Kidney capillary endothelial cell (primary cell): ENCODE results near the gene KRTAP21-1.
"Not testable (repeated sequence)": the region's sequence is repeated elsewhere in the genome, so short reads cannot be mapped to it uniquely, and the experiment has no call there.

Experiments
- DNase-seq: peaks from one replicate; pipeline ENCODE4 v3.0.0-alpha.2; 2018; ENCODE audit warnings: low spot score

Gene KRTAP21-1

DNA sequence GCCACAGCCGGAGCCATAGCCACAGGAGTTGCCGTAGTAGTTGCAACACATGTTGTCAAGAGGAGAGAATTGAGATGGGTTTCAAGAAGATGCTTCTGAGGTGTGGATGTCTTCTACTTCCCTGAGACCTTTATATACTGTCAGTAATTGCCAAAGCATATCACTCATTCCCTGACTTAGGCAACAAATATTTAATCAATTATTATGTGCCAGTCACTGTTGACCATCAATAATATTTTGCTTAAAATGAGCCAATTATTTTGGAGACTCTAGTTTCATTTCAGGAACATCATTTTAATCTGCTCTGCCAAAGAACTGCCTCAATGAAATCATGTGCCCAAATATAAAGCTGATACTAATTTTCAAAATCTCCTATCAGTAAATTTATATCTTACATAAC, at the start of gene KRTAP21-1:
TSS of gene KRTAP21-1 (minus strand) at position 101 of the 400 bp plus-strand sequence. CDS start at position 51, 50 bp downstream.
- DNase-seq, result not testable (repeated sequence)

DNA sequence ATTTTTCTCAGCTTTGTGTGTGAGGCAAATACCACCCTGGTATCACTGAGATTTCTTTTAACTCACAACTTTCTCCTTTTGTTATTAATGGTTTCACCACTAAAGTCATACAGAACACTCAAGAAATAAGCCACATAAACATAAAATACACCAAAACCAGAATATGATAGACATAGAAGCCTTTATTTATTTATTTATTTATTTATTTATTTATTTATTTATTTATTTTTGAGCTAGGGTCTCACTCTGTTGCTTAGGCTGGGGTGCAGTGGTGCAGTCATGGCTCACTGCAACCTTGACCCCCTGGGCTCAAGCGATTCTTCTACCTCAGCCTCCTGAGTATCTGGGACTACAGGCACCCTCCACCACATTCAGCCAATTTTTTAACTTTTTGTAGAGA, 45.4 kb upstream of the KRTAP21-1 start:
- DNase-seq, result no peak

DNA sequence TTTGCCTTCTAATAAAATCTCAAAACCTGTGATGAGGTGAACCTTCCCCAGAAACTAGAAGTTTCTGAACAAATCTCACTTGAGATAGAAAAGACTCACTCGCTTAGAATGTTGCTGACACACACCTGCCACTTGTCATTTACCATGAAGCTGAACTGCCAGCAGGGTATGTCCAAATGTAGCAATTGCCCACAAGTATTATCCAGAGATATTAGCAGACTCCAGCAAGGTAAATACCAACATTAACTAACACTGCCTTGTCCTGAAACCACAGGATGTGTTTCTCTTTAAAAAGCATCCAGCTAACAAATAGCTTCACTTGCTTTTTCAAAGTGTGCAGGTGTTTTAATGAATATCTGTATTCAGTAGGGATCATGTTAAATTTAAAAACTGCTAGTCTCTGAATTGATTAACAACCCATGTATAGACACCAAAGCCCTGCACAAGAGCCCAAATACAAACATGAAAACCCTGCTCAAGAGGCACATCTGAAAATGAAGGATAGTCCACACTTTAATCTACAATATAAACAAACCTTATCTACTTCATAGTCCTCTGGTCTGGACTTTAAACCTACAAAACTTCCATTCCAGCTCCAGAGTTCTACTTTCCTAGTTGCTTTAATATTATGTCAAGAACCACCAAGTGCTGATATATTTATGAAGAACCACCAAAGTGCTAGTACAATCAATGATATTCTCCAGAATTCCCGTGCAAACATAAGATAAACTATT, 38.5 kb upstream of the KRTAP21-1 start:
- no peak for DNase-seq

DNA sequence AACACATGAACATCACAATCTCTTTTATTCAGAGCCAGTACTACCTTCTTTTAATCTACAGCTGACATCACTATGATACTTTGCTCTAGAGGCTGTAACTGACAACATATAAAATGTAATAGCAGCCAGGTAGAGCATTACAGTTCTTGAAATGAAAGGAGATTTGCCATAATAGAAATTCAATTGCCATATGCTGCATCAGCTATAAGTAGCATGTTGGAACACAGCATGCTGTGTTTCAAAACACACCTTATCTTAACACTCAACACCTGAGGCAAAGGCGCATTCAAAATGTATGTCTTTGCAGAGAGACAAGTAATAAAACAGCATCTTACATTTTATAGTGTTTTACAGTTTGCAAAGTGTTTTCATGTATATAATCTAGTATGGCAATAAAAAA, 24.0 kb upstream of the KRTAP21-1 start:
- DNase-seq, result no peak

DNA sequence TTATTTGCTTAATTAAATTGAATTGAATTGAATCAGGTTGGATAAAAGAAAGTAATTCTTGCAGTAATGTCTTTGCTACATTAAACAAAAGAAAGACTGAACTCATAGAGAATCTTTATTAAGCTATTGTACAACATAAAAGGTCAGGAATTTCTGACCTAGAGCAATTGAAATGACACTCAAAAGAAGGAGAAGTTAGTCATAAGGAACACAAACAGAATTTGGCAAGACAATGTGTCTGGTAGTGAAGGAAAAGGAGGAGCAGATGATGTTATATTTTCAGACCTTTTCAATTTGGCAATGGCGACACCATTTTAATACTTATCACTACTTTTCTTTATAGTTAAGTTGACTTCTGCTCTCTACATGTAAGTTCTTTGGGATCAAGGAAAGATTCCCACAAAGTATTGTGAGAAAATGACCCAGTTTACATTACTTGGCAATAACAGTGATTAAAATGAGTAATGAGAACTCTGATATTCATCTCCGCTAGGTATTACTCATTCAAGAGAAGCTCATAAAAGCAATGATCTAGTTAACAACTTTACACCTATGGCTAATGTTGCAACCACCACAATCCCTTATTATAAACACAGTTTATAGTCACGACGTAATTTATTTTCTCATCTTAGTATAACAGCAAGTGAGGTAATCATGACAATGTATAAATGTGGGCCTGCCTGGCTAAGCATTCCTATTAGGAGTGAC, 14.7 kb upstream of the KRTAP21-1 start:
- no peak for DNase-seq

DNA sequence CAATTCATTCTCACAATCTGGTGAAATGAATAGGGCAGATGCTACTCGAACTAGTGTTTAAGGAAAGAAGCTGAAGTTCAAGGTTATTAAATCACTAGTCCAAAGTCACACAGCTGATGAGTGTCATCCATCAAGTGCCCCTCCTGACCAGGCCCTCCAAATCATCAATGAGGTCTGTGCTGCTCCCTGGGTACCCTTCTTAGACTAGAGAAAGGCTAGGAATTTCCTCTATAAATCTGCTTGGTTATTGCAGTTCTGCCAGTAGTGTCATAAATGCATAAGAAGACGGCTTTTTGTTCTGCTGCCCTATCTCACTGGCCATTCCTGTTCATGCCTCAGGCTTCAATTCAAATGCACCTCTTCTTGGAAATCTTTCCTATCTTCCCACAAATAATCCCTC, 5.5 kb upstream of the KRTAP21-1 start:
- DNase-seq, result no peak

DNA sequence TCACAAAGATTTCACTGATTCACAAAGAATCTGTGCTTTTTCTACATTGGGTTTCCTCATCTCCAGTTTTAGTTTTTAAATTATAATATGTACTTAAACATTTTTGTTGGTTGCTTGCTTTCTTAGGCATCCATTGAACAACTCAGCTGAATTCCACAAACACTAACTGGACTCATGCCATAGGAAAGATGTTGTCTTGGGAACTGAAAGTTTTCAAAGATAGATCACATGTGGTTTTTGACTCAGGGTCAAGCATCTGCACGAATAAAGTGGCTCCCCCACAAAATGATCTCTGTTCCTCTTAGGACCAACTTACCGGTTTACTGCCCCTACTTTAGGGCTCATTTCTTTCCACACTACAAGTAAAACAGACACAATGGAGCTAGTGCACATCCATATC, 3.1 kb upstream of the KRTAP21-1 start:
- no peak for DNase-seq

DNA sequence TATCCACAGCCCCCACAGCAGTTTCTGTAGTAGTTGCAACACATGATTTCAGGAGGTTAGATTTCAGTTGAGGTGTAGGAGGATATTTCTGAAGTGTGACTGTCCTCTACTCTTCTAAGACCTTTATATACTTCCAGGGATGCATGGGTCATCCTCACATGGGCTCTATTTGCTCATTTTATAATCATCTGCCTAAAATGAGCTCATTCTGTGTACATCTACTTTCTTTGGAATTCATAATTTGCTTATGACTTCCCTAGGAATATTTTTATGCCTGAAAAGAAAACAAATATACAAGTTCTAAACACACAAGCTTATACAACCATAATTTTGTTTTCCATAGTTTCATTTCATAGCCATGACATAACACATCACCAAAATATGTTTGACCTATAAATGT, 8.1 kb downstream of the KRTAP21-1 start, which contains the start of gene KRTAP21-2:
TSS of gene KRTAP21-2 (minus strand) at position 101 of the 400 bp plus-strand sequence. CDS start at position 44, 57 bp downstream.
- DNase-seq, result no peak

DNA sequence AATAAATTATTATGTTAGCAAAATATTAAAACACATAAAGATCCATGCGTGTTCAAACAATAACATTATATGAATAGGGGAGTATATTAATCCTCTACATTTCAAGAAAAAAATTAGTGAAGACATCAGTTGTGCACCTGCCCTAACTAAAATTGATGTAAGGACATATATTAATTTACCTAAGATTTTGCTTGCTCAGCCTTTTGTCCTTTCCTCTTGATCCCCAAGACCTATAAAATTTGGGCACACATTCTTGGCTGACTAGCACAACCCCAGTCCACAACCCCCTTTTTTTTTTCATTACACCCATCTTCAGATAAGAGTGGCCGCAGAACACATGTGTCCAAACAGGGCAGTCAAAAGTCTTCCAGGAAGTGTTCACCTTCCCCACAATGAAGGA, 14.8 kb downstream of the KRTAP21-1 start:
- DNase-seq, result no peak

DNA sequence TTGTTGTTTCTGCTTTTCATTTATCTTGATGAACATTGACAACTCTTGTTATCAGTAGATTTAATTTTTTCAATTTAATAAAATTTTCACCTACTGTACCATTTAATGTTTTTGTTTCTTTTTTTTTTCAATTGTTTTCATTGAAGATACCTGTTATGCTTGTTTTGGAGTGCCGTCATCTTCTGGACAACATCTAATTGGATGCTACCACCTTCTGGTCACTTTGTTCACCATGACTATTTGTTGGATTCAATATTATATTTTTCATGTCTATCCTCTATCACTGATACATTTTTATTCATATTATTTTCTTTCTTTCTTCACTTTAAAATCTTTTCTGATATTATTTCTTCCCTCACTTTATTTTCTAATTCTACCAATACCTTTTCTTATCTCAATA, 22.2 kb downstream of the KRTAP21-1 start:
- DNase-seq, result no peak

DNA sequence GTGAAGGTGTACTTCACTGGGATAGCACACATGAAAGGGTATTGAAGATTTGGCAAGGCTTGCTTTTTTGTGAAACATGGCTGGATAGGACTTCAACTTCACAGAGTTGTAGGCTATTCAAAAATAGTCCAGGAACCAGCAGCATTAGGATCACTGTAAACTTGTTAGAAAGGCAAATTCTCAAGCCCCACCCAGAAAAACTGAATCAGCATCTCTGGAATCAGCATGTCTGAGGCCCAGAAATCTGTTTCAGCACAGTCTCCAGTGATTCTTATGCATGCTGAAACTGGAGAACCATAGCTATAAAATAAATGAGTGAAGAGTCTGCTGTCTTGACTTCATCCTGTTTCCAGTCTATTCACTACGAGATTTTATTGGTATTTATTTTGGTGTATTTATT, 28.5 kb downstream of the KRTAP21-1 start:
- no peak for DNase-seq

DNA sequence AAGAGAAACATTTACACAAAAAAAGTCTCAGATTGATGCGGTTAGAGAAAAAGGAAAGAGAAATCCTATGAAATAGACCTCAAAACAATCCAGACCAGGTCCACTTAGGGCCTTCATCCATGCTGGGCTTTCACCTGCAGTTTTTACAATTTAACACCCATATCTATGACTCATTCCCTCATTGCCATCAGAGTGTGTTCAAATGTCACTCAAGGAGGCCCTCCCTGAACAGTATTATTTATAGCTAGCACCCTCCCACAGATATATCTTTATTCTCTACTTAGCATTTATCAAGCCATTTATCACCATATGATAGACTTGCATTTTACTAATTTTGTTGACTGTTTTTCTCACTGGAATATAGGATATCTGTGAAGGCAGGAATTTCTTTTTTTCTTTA, 35.8 kb downstream of the KRTAP21-1 start:
- no peak for DNase-seq

DNA sequence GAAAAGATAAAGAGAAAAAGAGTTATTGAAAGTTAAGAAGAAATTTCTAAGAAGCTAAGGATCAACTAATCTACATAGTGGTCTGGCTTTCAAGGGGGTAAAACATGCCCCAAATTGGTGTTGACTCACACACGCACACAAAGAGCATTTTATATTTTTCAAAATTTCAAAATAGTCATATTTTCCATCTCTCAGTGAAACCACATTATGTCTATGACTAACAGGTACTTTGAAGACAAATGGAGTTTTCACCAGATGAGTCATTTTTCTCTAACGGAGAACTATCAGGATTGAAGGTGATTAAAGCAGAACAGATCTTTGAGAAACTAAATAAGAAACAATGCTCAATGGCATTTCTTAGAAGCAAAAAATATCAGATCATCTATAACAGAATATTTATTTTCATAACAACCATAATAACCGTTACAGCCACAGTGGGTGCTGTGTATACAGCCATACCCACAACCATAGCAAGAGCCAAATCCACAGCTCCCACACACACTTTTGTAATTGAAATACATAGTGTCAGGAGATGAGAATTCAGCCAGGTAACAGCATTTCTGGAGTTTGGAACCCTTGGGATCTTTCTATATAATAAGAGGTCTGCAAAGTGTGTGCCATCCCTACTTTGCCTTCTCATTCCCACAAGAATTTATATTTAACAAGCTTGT, 36.9 kb downstream of the KRTAP21-1 start, which contains the start of gene KRTAP21-3:
TSS of gene KRTAP21-3 (minus strand) at position 539 of the 671 bp plus-strand sequence. CDS start at position 521, 18 bp downstream.
- no peak for DNase-seq

DNA sequence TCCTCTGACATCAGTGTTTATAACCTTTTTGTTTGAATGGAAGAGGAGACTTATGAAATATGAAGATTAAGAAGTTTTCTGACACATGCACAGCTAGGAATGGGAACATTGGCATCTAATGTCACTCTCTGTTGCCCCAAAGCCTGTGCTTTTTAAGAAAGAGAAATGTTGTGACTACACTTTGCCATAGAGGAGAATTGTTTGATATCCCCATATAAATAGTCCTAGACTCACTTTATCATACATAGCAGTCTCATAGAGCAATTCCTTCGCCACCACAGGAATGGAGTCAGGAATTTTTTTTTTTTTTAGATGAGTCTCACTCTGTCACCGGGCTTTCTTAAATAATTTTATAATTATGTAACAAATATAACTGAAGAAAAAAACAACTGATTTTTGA, 38.1 kb downstream of the KRTAP21-1 start:
- no peak for DNase-seq

DNA sequence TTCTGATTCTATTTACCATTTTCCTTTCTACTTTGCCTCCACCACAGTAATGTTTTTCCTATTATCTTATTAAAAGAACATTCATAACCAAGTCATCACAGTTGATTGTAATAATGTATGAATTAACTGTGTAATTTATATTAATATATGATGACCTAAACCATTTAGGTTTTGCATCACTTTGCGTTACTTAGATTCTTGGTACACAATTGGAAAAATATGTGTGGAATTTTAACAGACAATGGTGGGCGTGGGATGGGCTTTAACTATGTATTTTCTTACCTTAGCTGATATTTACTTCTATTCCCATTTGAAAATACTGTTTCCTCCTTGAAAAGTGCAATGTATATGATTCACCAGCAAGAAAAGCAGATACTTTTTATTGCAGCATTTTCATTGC, 40.3 kb downstream of the KRTAP21-1 start:
- no peak for DNase-seq

DNA sequence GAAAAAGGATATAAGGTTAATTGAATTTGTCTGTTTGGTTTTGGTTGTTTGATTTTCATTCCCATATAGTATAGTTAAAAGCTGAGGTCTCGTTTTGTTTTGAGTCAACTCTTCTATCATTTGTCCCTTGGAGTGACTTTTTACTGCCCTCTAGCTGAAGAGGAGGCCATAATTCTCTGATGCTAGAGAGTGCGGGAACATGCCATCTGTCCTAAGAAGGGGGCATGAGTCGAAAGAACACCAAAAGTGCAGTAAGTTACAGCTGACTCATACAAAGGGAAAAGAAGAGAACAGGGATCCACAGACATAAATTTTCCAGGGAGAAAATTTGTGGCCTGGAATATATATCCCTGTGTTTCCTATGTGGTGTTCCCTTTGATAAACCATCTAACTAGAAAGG, 40.8 kb downstream of the KRTAP21-1 start:
- no peak for DNase-seq

DNA sequence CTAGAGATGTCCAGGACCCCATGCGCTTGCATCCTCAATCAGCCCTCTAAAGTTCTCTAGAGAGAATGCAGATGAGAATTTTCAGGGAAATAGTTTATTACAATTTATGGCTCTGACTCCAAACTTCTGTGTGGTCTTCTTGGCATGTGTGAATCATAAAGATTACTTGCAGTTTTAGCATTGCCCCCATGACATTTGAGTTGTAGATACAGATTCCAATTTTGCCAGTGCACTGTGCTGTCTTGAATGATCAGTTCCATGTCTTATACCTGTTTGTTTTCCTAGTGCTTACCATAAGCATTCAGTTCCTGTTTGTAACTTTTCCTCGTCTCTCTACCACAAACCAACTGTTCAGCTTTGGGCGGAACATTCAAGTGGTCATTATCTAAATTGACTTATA, 41.5 kb downstream of the KRTAP21-1 start:
- no peak for DNase-seq

DNA sequence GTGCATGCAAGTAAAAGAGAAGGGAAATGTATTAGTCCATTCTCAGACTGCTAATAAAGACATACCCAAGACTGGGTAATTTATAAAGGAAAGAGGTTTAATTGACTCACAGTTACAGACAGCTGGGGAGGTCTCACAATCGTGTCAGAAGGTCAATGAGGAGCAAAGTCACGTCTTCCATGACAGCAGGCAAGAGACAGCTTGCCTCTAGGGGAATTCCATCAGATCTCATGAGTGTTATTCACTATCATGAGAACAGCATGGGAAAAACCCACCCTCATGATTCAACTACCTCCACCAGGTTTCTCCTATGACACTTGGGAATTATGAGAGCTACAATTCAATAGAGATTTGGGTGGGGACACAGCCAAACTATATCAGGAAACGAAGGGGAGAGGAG, 44.7 kb downstream of the KRTAP21-1 start:
- no peak for DNase-seq

DNA sequence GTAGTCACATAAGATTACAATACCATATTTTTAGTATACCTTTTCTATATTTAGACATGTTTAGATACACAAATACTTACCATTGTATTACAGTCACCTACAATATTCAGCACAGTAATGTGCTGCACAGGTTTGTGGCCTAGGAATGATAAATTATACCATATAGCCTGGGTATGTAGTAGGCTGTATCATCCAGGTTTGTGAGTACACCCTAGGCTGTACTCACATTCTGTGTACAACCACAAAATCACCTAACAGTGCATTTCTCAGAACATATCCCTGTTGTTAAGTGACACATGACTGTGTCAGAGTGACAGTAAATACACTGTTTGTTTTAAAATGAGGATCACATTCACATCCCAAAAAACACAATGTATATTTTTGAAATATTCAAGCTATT, 47.8 kb downstream of the KRTAP21-1 start:
- DNase-seq, result no peak
